ENCODE results near the gene RYR2.

DNA sequence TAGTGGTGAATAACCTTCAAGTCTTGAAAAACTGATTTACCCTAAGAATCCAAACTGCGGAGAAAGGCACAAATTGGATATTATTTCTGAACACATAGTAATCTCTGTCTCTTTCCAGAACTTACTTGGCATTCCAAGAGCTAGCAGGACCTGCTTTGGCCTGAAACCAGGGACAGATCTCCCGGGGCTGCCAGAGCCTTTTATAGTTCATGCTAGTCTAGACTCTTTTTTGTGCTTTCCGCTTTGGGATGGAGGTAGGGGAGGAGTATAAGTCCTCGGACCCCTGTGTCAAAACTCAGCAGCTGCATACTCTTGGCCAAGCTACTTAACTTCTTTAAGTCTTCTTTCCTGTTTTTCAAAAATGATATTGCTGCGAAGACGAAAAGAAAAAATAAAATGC lies 3.8 kb upstream of the RYR2 start:
- TF ChIP-seq TBP (IDR thresholded peaks at IDR 0.05; ENCODE audit: low read depth, low read length): no peak
- no peak for TF ChIP-seq TAF1 (IDR thresholded peaks at IDR 0.05; ENCODE audit: low read depth, low read length)
- no peak for TF ChIP-seq EP300 (IDR thresholded peaks at IDR 0.05; ENCODE audit: borderline replicate concordance in 1 of 2, low read depth in 2 of 2, low read length in 2 of 2)
- no peak for TF ChIP-seq CTCF (IDR thresholded peaks at IDR 0.05; ENCODE audit: control extremely low read depth in 1 of 3, insufficient read depth in 1 of 3, low read depth in 1 of 3, low read length in 3 of 3)
- TF ChIP-seq CEBPB (IDR thresholded peaks at IDR 0.05; ENCODE audit: low read depth, low read length): no peak
- TF ChIP-seq ZNF274 (IDR thresholded peaks at IDR 0.05; ENCODE audit: borderline replicate concordance, extremely low read depth, low read length): no peak
- no peak for TF ChIP-seq POLR2A (IDR thresholded peaks at IDR 0.05; ENCODE audit: control extremely low read depth in 1 of 2, low read depth in 2 of 2, low read length in 2 of 2)
- no peak for TF ChIP-seq JUND (IDR thresholded peaks at IDR 0.05; ENCODE audit: low read length)
- no peak for TF ChIP-seq POLR2AphosphoS5 (IDR thresholded peaks at IDR 0.05; ENCODE audit: low read depth, low read length)
- no peak for TF ChIP-seq YY1 (IDR thresholded peaks at IDR 0.05; ENCODE audit: low read depth, low read length)
- TF ChIP-seq SAP30 (IDR thresholded peaks at IDR 0.05; ENCODE audit: insufficient read depth, insufficient replicate concordance, low read length): no peak
- TF ChIP-seq SIN3A (conservative IDR thresholded peaks at IDR 0.05 in 1 of 2, IDR thresholded peaks at IDR 0.05 in 1 of 2; ENCODE audit: low read depth in 1 of 2, low read length in 2 of 2): no peak
- TF ChIP-seq EZH2 (IDR thresholded peaks at IDR 0.05; ENCODE audit: low read depth, low read length, severe bottlenecking): no peak
